Activated B cell treated with CpG ODN at 0.5 μM for 24 hours (primary cell): ENCODE measurements around the gene DZIP1L. TPM values are rescaled to one million over a fixed set of nuclear protein-coding genes. Genes with fewer than 3 reads are reported as not detected.
"Not testable (repeated sequence)": the region's sequence is repeated elsewhere in the genome, so short reads cannot be mapped to it uniquely, and the experiment has no call there.

Experiments used
- ATAC-seq: fragments of 200-7000 bp; cut with Tn5 transposase; one replicate; pipeline ENCODE4 v1.10.0; 2021; ENCODE audit warnings: low read depth, mild to moderate bottlenecking, moderate library complexity
- CTCF ChIA-PET: fragments of 350-600 bp; sonication (Branson Sonifier 250); formaldehyde crosslinking; loops from one replicate; lab custom pipeline; 2021; ENCODE audit warnings: antibody characterized with exemption; lab: Charles Lee
- POLR2A ChIA-PET: fragments of 350-600 bp; sonication (Branson Sonifier 250); formaldehyde crosslinking; loops from one replicate; lab custom pipeline; 2021; ENCODE audit warnings: antibody characterized with exemption; lab: Charles Lee
- DNase-seq: peaks from one replicate; pipeline ENCODE4 v3.0.0; 2022
- H3K27ac Mint-ChIP-seq: one replicate; pipeline ENCODE4 v1.8.0; 2020; ENCODE audit warnings: mixed read lengths
- H3K27me3 Mint-ChIP-seq: one replicate; pipeline ENCODE4 v1.8.0; 2021; ENCODE audit warnings: mixed read lengths
- H3K36me3 Mint-ChIP-seq: one replicate; pipeline ENCODE4 v1.8.0; 2021; ENCODE audit warnings: low read depth, mixed read lengths
- H3K4me1 Mint-ChIP-seq: one replicate; pipeline ENCODE4 v1.8.0; 2021; ENCODE audit warnings: mixed read lengths
- H3K4me3 Mint-ChIP-seq: one replicate; pipeline ENCODE4 v1.8.0; 2020; ENCODE audit warnings: mild to moderate bottlenecking, mixed read lengths
- H3K9me3 Mint-ChIP-seq: one replicate; pipeline ENCODE4 v1.8.0; 2020; ENCODE audit warnings: mixed read lengths
- CTCF ChIP-seq: fragments of 200-600 bp; IDR thresholded peaks from one replicate; pipeline ENCODE4 v1.8.0; 2022; ENCODE audit warnings: antibody characterized with exemption, mild to moderate bottlenecking
- intact Hi-C: fragments of 100-400 bp; cut with micrococcal nuclease; formaldehyde crosslinking; loops from one replicate; pipeline ENCODE4 v1.15.1; 2024
- total RNA-seq: library from RNA; stranded (reverse); gene quantifications from 2 replicates; pipeline ENCODE4 v1.2.3, GENCODE V29; 2022

DZIP1L gene
- total RNA-seq, 1 donor from 2014 or later: not detected

- Mint-ChIP-seq H3K27me3 (peaks cover 47% of the 10 kb centered on the region), H3K27ac (no peak overlapping the region), H3K4me3 (no peak overlapping the region), H3K4me1 (peaks cover 9% of the 10 kb centered on the region), H3K36me3 (no peaks in the 10 kb centered on the region), H3K9me3 (no peaks in the 10 kb centered on the region)
- intact Hi-C loops: no loop called here
- no peak for DNase-seq
- ChIA-PET CTCF (no interaction called here), POLR2A (no interaction called here)
- ATAC-seq: no peak
- TF ChIP-seq CTCF: no peak
These were observed 2.1 kb downstream of the DZIP1L start for GRCh38 chr3:138113326-138113725.

- H3K27me3 Mint-ChIP-seq: peaks cover 47% of the 10 kb centered on the region
- H3K4me3 Mint-ChIP-seq: no peak overlapping the region
- DNase-seq: no peak
- POLR2A ChIA-PET: no interaction called here
- ATAC-seq: no peak
- intact Hi-C loops: no loop called here
- H3K9me3 Mint-ChIP-seq: no peaks in the 10 kb centered on the region
- H3K36me3 Mint-ChIP-seq: no peaks in the 10 kb centered on the region
- TF ChIP-seq CTCF: no peak
- H3K4me1 Mint-ChIP-seq: peaks cover 9% of the 10 kb centered on the region
- no peak overlapping the region for H3K27ac Mint-ChIP-seq
- CTCF ChIA-PET: no interaction called here
These were observed 3.0 kb downstream of the DZIP1L start for GRCh38 chr3:138112362-138112761.

GRCh38 chr3:138105598-138105997 is 9.8 kb downstream of the DZIP1L start:
- CTCF ChIA-PET: interaction anchor here (1.3 kb wide), 1 partner anchor 13 kb away, joined by 4 read pairs; no protein-coding TSS in a partner anchor
- DNase-seq: no peak
- Mint-ChIP-seq H3K4me1 (no peaks in the 10 kb centered on the region), H3K4me3 (no peak overlapping the region), H3K9me3 (no peaks in the 10 kb centered on the region), H3K27ac (no peak overlapping the region), H3K36me3 (no peaks in the 10 kb centered on the region), H3K27me3 (peaks cover 14% of the 10 kb centered on the region)
- no peak for ATAC-seq
- intact Hi-C loops: no loop called here
- no peak for TF ChIP-seq CTCF
- POLR2A ChIA-PET: no interaction called here

- Mint-ChIP-seq H3K27ac (no peak overlapping the region), H3K4me1 (no peaks in the 10 kb centered on the region), H3K9me3 (no peaks in the 10 kb centered on the region), H3K4me3 (no peak overlapping the region), H3K27me3 (peaks cover 4% of the 10 kb centered on the region), H3K36me3 (no peaks in the 10 kb centered on the region)
- ChIA-PET CTCF (no interaction called here), POLR2A (no interaction called here)
- intact Hi-C loops: no loop called here
- DNase-seq (no peak), ATAC-seq (no peak)
- TF ChIP-seq CTCF: no peak
These were observed 11.9 kb downstream of the DZIP1L start for GRCh38 chr3:138103466-138103865.

GRCh38 chr3:138101351-138101940 is 14.0 kb downstream of the DZIP1L start:
- ChIA-PET CTCF (interaction anchor here (1.6 kb wide), 1 partner anchor 32 kb away, joined by 5 read pairs; no protein-coding TSS in a partner anchor), POLR2A (interaction anchor here (0.5 kb wide), 1 partner anchor 30 kb away, joined by 3 read pairs; no protein-coding TSS in a partner anchor)
- intact Hi-C loops, DNase-seq, H3K9me3 Mint-ChIP-seq, H3K36me3 Mint-ChIP-seq, ATAC-seq, H3K27ac Mint-ChIP-seq, H3K4me1 Mint-ChIP-seq, H3K4me3 Mint-ChIP-seq, H3K27me3 Mint-ChIP-seq: not testable (repeated sequence)
